Fibroblast of skin of left quadriceps (primary cell): ENCODE data around the gene RPS6KA6.
"Not testable (repeated sequence)": the region's sequence is repeated elsewhere in the genome, so short reads cannot be mapped to it uniquely, and the experiment has no call there.

Experiments used
- DNase-seq, 2 experiments: peaks; one replicate each; pipeline ENCODE4 v3.0.0-alpha.2; 2013; ENCODE audit warnings: low read depth in 2 of 2

The RPS6KA6 gene

GRCh38 chrX:84162401-84162800 lies 25.6 kb downstream of the RPS6KA6 start:
- DNase-seq: no peak

GRCh38 chrX:84161641-84162040 lies 26.4 kb downstream of the RPS6KA6 start:
- no peak for DNase-seq

GRCh38 chrX:84160736-84161135 lies 27.3 kb downstream of the RPS6KA6 start:
- no peak for DNase-seq

GRCh38 chrX:84156821-84157220 lies 31.2 kb downstream of the RPS6KA6 start:
- no peak for DNase-seq

- DNase-seq: no peak
These were observed 32.1 kb downstream of the RPS6KA6 start for GRCh38 chrX:84155938-84156337.

- no peak for DNase-seq
These were observed 34.5 kb downstream of the RPS6KA6 start for GRCh38 chrX:84153538-84153937.

GRCh38 chrX:84144991-84145390 lies 43.0 kb downstream of the RPS6KA6 start:
- DNase-seq: no peak

GRCh38 chrX:84144281-84144680 lies 43.7 kb downstream of the RPS6KA6 start:
- DNase-seq: no peak

GRCh38 chrX:84133023-84133422 lies 55.0 kb downstream of the RPS6KA6 start:
- DNase-seq: no peak

GRCh38 chrX:84123585-84123984 lies 64.4 kb downstream of the RPS6KA6 start:
- no peak for DNase-seq

GRCh38 chrX:84118769-84119168 lies 69.2 kb downstream of the RPS6KA6 start:
- no peak for DNase-seq

GRCh38 chrX:84118315-84118714 lies 69.7 kb downstream of the RPS6KA6 start:
- no peak for DNase-seq

GRCh38 chrX:84108584-84108983 lies 79.4 kb downstream of the RPS6KA6 start:
- no peak for DNase-seq

GRCh38 chrX:84099120-84099519 lies 88.9 kb downstream of the RPS6KA6 start:
- DNase-seq: no peak

- not testable (repeated sequence) for DNase-seq
These were observed 108.4 kb downstream of the RPS6KA6 start for GRCh38 chrX:84079479-84080197.

GRCh38 chrX:84078991-84079390 lies 109.0 kb downstream of the RPS6KA6 start:
- DNase-seq: no peak

- DNase-seq: no peak
These were observed 123.2 kb downstream of the RPS6KA6 start for GRCh38 chrX:84064814-84065213.

- DNase-seq: no peak
These were observed 123.8 kb downstream of the RPS6KA6 start for GRCh38 chrX:84064164-84064563.

- DNase-seq: no peak
These were observed 140.7 kb downstream of the RPS6KA6 start for GRCh38 chrX:84047339-84047738.

GRCh38 chrX:84046403-84046984 lies 141.5 kb downstream of the RPS6KA6 start:
- DNase-seq: peak in 1 of 2 experiments; percentile 4

- no peak for DNase-seq
These were observed 143.9 kb downstream of the RPS6KA6 start for GRCh38 chrX:84044051-84044450.
